Pancreas (tissue), 10 donors: ENCODE data around the gene NCBP2. TPM values are rescaled to one million over a fixed set of nuclear protein-coding genes. Genes with fewer than 3 reads are reported as not detected.

Source experiments
- ATAC-seq, 4 donors: fragments of 200-7000 bp; cut with Tn5 transposase; one replicate each; pipeline versions ENCODE4 v1.8.0 to v1.9.1; 2020; ENCODE audit warnings: mild to moderate bottlenecking in 4 of 4, moderate library complexity in 4 of 4
- DNase-seq, 6 donors: peaks; one replicate each; pipeline ENCODE4 v3.0.0-alpha.2; 2020
- FAIRE-seq: peaks from 2 replicates; lab custom pipeline; 2012; peaks lifted over from hg19 to GRCh38; lab: Jason Lieb, UNC
- H3K27ac ChIP-seq, 4 donors: fragments of 200-600 bp; sonication (generic); 1 replicate in 3 of 4; 2 replicates in 1 of 4; pipeline versions ENCODE4 v1.5.0 to v1.8.0; 2020
- H3K27me3 ChIP-seq, 4 donors: fragments of 200-600 bp; one replicate each; pipeline ENCODE4 v1.8.0; 2021
- H3K36me3 ChIP-seq, 3 donors: fragments of 200-600 bp; sonication (generic) in 1 of 3; one replicate each; pipeline versions ENCODE4 v1.5.0 to v1.8.0; 2020 to 2021
- H3K4me1 ChIP-seq, 3 donors: fragments of 200-600 bp; one replicate each; pipeline ENCODE4 v1.8.0; 2021
- H3K4me3 ChIP-seq, 4 donors: fragments of 200-600 bp; sonication (generic) in 2 of 4; one replicate each; pipeline versions ENCODE4 v1.5.0 to v1.8.0; 2020 to 2021
- H3K9me3 ChIP-seq, 4 donors: fragments of 200-600 bp; one replicate each; pipeline ENCODE4 v1.8.0; 2021
- WGBS, 2 donors: extraction: QIAGEN DNeasy Blood & Tissue Kit; methylation state at CpG; one replicate each; pipeline ENCODE4 v1.1.7; 2013; 5-methylcytosine and 5-hydroxymethylcytosine counted together
- intact Hi-C, 3 donors: fragments of 100-400 bp; cut with DNase I; formaldehyde crosslinking; loops; one replicate each; pipeline versions ENCODE4 v1.11.1 to v1.14.2; 2022
- polyA plus RNA-seq, 2 donors: library from polyadenylated mRNA; stranded (reverse); fragments of 200-250 nt; gene quantifications; one replicate each; pipeline ENCODE4 v1.2.3, GENCODE V29; 2013
- total RNA-seq, 6 donors: library from RNA; stranded (reverse); fragmentation: NEBNext Ultra II Directional in 4 of 6; extraction: Animal tissue kit (Norgen Biotek cat#: 25700) in 4 of 6; gene quantifications; one replicate each; pipeline versions ENCODE4 v1.2.1 to v1.2.4, GENCODE V29; 2021 to 2023
- TF ChIP-seq, protein P1 (sequence below), 4 donors: fragments of 200-600 bp; sonication (generic) in 3 of 4; IDR thresholded peaks; one replicate each; pipeline versions ENCODE4 v1.5.0 to v1.8.0; 2021; ENCODE audit warnings: antibody characterized with exemption in 4 of 4
- donor health status: healthy with polysubstance abuse.
- donor health status: DM: no; HTN: no; CAD: no; lungs with moderate emphysema.
- donor health status: DM: no; HTN: no; CAD: no.
- donor health status: control.
- donor health status: control.
- donor health status: Bipolar disorder and iron deficiency.
- donor health status: DM: yes; HTN: yes; CAD: no.
- donor health status: DM: no; HTN: no; CAD: no.
- donor health status: DM: no; HTN: no; CAD: no.
- donor health status: DM: yes; HTN: yes; CAD: no.

Gene NCBP2
- total and polyA plus RNA-seq, 8 donors: 11.7 to 30.1 (median 19.3) TPM

DNA sequence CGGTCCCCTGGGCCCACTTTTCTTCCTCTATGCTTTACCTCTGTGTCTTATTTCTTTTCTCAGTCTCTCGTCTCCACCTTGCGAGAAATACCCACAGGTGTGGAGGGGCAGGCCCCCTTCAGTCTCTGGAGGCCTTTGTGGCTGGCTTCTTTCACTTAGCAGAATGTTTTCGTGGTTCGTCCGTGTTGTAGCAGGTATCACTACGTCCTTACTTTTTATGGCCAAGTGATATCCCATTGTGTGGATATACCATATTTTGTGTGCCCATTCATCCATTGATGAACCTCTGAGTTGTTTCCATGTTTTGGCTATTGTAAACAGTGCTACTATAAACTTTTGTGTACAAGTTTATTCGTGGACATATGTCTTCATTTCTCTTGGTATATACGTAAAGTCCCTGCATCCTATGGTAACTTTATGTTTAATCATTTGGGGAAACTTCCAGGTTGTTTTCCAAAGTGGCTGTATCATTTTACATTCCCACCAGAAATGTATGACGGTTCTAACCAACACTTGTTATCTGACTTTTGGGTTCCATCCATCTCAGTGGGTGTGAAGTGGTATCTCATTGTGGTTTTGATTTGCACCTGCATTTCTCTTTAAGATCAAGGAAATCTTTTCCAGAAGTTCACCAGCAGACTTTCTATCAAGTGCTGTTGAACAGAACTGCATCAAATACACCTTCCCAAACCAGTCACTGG is 20.8 kb upstream of the NCBP2 start:
- no peaks in the 10 kb centered on the region for H3K9me3 ChIP-seq
- 88 to 95% methylated on average over 10 of the region's 10 CpGs for WGBS, 2 donors
- TF ChIP-seq, protein P1, sequence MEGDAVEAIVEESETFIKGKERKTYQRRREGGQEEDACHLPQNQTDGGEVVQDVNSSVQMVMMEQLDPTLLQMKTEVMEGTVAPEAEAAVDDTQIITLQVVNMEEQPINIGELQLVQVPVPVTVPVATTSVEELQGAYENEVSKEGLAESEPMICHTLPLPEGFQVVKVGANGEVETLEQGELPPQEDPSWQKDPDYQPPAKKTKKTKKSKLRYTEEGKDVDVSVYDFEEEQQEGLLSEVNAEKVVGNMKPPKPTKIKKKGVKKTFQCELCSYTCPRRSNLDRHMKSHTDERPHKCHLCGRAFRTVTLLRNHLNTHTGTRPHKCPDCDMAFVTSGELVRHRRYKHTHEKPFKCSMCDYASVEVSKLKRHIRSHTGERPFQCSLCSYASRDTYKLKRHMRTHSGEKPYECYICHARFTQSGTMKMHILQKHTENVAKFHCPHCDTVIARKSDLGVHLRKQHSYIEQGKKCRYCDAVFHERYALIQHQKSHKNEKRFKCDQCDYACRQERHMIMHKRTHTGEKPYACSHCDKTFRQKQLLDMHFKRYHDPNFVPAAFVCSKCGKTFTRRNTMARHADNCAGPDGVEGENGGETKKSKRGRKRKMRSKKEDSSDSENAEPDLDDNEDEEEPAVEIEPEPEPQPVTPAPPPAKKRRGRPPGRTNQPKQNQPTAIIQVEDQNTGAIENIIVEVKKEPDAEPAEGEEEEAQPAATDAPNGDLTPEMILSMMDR (IDR thresholded peaks at IDR 0.05): no peak

DNA sequence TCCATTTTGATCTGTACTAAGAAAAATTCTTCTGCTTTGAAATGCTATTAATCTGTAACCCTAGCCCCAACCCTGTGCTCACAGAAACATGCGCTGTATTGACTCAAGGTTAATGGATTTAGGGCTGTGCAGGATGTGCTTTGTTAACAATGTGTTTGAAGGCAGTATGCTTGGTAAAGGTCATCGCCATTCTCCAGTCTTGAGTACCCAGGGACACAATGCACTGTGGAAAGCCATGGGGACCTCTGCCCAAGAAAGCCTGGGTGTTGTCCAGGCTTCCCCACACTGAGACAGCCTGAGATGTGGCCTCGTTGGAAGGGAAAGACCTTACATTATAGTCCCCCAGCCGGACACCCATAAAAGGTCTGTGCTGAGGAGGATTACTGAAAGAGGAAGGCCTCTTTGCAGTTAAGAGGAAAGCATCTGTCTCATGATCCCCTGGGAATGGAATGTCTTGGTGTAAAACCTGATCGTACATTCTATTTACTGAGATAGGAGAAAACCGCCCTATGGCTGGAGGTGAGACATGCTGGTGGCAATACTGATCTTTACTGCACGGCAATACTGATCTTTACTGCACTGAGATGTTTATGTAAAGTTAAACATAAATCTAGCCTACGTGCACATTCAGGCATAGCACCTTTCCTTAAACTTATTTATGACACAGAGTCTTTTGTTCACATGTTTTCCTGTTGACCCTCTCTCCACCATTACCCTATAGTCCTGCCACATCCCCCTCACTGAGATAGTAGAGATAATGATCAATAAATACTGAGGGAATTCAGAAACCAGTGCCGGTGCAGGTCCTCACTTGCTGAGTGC is 20.0 kb upstream of the NCBP2 start:
- no peaks in the 10 kb centered on the region for H3K36me3 ChIP-seq
- ATAC-seq (no peak), DNase-seq (no peak), FAIRE-seq (peak; percentile 43)
- no peaks in the 10 kb centered on the region for H3K9me3 ChIP-seq
- H3K4me3 ChIP-seq: no peak overlapping the region
- no peaks in the 10 kb centered on the region for H3K4me1 ChIP-seq
- no peaks in the 10 kb centered on the region for H3K27me3 ChIP-seq
- no peak overlapping the region for H3K27ac ChIP-seq
- intact Hi-C loops: no loop called here
- 75 to 79% methylated on average over 9 of the region's 9 CpGs for WGBS, 2 donors
- TF ChIP-seq, protein P1 (IDR thresholded peaks at IDR 0.05): no peak

More for the DNA sequence above, 20.8 kb upstream of the NCBP2 start:
- Histone ChIP-seq H3K36me3 (no peaks in the 10 kb centered on the region), H3K4me3 (no peak overlapping the region), H3K27ac (no peak overlapping the region), H3K27me3 (no peaks in the 10 kb centered on the region), H3K4me1 (peaks cover 0 to 3% (median 0%) of the 10 kb centered on the region in 3 donors)
- ATAC-seq: no peak
- no peak for FAIRE-seq
- intact Hi-C loops: no loop called here
- DNase-seq: no peak

DNA sequence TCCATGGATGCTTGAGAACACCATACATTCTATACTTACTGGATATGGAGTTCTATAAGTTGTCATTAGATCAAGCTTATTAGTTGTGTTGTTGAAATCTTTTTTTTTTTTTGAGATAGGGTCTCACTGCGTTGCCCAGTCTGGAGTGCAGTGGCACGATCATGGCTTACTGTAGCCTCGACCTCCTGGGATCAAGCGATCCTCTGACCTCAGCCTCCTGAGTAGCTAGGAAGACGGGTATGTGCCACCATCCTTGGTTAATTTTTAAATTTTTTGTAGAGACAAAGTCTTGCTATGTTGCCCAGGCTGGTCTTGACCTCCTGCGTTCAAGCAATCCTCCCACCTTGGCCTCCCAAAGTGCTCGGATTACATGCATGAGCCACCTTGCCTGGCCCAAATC is 12.5 kb upstream of the NCBP2 start:
- TF ChIP-seq, protein P1 (IDR thresholded peaks at IDR 0.05): no peak
- Histone ChIP-seq H3K4me1 (no peaks in the 10 kb centered on the region), H3K4me3 (no peak overlapping the region), H3K9me3 (no peaks in the 10 kb centered on the region), H3K27me3 (no peaks in the 10 kb centered on the region), H3K27ac (no peak overlapping the region), H3K36me3 (no peaks in the 10 kb centered on the region)
- no peak for FAIRE-seq
- intact Hi-C loops: no loop called here
- 81 to 90% methylated on average over 7 of the region's 7 CpGs for WGBS, 2 donors
- DNase-seq: no peak
- ATAC-seq: no peak

DNA sequence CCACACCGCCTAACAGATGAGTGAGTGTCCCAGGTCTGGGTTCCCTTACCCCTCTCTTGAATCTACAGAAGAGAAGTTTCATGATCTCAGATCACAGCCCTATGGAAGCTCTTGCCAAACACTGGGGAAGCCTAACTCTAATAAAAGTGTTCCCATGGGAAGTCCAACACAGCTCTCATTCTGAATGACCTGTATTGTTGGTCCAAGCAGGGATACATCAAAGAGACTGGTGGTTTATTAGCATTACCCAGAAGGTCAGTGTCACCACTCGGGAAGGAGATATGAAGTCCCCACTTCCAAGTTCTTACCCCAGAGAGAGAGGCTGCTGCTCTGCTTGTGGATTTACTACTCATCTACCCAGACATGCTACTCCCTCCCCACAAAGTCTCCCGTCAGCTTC is 9.0 kb upstream of the NCBP2 start:
- Histone ChIP-seq H3K9me3 (no peaks in the 10 kb centered on the region), H3K27ac (no peak overlapping the region), H3K36me3 (no peaks in the 10 kb centered on the region), H3K4me1 (no peaks in the 10 kb centered on the region), H3K4me3 (no peak overlapping the region), H3K27me3 (no peaks in the 10 kb centered on the region)
- ATAC-seq (no peak), DNase-seq (no peak), FAIRE-seq (no peak)
- TF ChIP-seq, protein P1 (IDR thresholded peaks at IDR 0.05): no peak
- intact Hi-C loops: no loop called here
- 93 to 96% methylated on average over 3 of the region's 3 CpGs for WGBS, 2 donors
